ENCODE results near the gene TTBK1. TPM values are rescaled to one million over a fixed set of nuclear protein-coding genes. Genes with fewer than 3 reads are reported as not detected.

TTBK1 gene
- total and polyA plus RNA-seq, 8 donors, result 0.08 to 0.57 (median 0.16) TPM

- no peak for DNase-seq
Observed at GRCh38 chr6:43205849-43206248, 37.4 kb upstream of the TTBK1 start.

GRCh38 chr6:43207286-43207685 is 36.0 kb upstream of the TTBK1 start:
- FAIRE-seq (no peak), DNase-seq (no peak), ATAC-seq (no peak)
- H3K36me3 ChIP-seq, result no peaks in the 10 kb centered on the region
- no peak overlapping the region for H3K27ac ChIP-seq
- H3K27me3 ChIP-seq, result no peaks in the 10 kb centered on the region
- H3K9me3 ChIP-seq, result no peaks in the 10 kb centered on the region
- no peaks in the 10 kb centered on the region for H3K4me1 ChIP-seq
- no peak for TF ChIP-seq CTCF (IDR thresholded peaks at IDR 0.05)
- H3K4me3 ChIP-seq, result no peak overlapping the region
- WGBS, 2 donors, result 93 to 94% methylated on average over 2 of the region's 2 CpGs
- intact Hi-C loops (cut with DNase I), result no loop called here

More at GRCh38 chr6:43205849-43206248, 37.4 kb upstream of the TTBK1 start:
- Histone ChIP-seq H3K27me3 (no peaks in the 10 kb centered on the region), H3K9me3 (no peaks in the 10 kb centered on the region), H3K27ac (no peak overlapping the region), H3K36me3 (no peaks in the 10 kb centered on the region), H3K4me3 (no peak overlapping the region), H3K4me1 (no peaks in the 10 kb centered on the region)
- no peak for ATAC-seq
- WGBS, 2 donors, result 95 to 97% methylated on average over 10 of the region's 10 CpGs
- no peak for FAIRE-seq
- TF ChIP-seq CTCF (IDR thresholded peaks at IDR 0.05), result no peak
- intact Hi-C loops (cut with DNase I), result no loop called here

- Histone ChIP-seq H3K4me3 (no peak overlapping the region), H3K4me1 (no peaks in the 10 kb centered on the region), H3K9me3 (no peaks in the 10 kb centered on the region), H3K27ac (peak overlapping the region in 1 of 4 donors; percentile 10), H3K36me3 (no peaks in the 10 kb centered on the region), H3K27me3 (no peaks in the 10 kb centered on the region)
- DNase-seq (no peak), FAIRE-seq (no peak), ATAC-seq (peak in 1 of 4 donors; percentile 13)
- no peak for TF ChIP-seq CTCF (IDR thresholded peaks at IDR 0.05)
- 44 to 58% methylated on average over 1 of the region's 1 CpG for WGBS, 2 donors
- intact Hi-C loops (cut with DNase I), result no loop called here
Observed at GRCh38 chr6:43211955-43212354, 31.3 kb upstream of the TTBK1 start.

GRCh38 chr6:43213431-43213830 is 29.9 kb upstream of the TTBK1 start:
- no peaks in the 10 kb centered on the region for H3K4me1 ChIP-seq
- TF ChIP-seq CTCF (IDR thresholded peaks at IDR 0.05), result no peak
- DNase-seq (no peak), ATAC-seq (no peak), FAIRE-seq (no peak)
- H3K9me3 ChIP-seq, result no peaks in the 10 kb centered on the region
- no peak overlapping the region for H3K4me3 ChIP-seq
- H3K27me3 ChIP-seq, result no peaks in the 10 kb centered on the region
- no peaks in the 10 kb centered on the region for H3K36me3 ChIP-seq
- H3K27ac ChIP-seq, result no peak overlapping the region
- intact Hi-C loops (cut with DNase I), result no loop called here
- WGBS, 2 donors, result 85 to 88% methylated on average over 11 of the region's 11 CpGs

GRCh38 chr6:43215066-43215465 is 28.2 kb upstream of the TTBK1 start:
- ATAC-seq (no peak), DNase-seq (no peak), FAIRE-seq (no peak)
- H3K27ac ChIP-seq, result no peak overlapping the region
- WGBS, 2 donors, result 95 to 98% methylated on average over 8 of the region's 8 CpGs
- intact Hi-C loops (cut with DNase I), result no loop called here
- H3K36me3 ChIP-seq, result no peaks in the 10 kb centered on the region
- no peaks in the 10 kb centered on the region for H3K27me3 ChIP-seq
- H3K4me1 ChIP-seq, result no peaks in the 10 kb centered on the region
- no peaks in the 10 kb centered on the region for H3K9me3 ChIP-seq
- H3K4me3 ChIP-seq, result no peak overlapping the region
- no peak for TF ChIP-seq CTCF (IDR thresholded peaks at IDR 0.05)

Data from pancreas (tissue), 10 donors.